SU-DHL-6 (cell line): ENCODE measurements around the gene RTF2.

Experiments
- EZH2phosphoT487 ChIP-seq: fragments of 200-600 bp; sonication (generic), shearing (Covaris generic); conservative IDR thresholded peaks from 2 replicates; pipeline ENCODE4 v1.6.1; 2018; ENCODE audit warnings: mild to moderate bottlenecking, antibody characterized with exemption, low read length, moderate library complexity, mixed read lengths
- TF ChIP-seq, protein P1 (sequence below): fragments of 200-600 bp; sonication (generic); IDR thresholded peaks from one replicate; pipeline ENCODE4 v1.5.1; 2017; ENCODE audit warnings: antibody characterized with exemption, mild to moderate bottlenecking, low read length, moderate library complexity; ENCODE audit not compliant: insufficient read depth, poor library complexity, severe bottlenecking

DNA sequence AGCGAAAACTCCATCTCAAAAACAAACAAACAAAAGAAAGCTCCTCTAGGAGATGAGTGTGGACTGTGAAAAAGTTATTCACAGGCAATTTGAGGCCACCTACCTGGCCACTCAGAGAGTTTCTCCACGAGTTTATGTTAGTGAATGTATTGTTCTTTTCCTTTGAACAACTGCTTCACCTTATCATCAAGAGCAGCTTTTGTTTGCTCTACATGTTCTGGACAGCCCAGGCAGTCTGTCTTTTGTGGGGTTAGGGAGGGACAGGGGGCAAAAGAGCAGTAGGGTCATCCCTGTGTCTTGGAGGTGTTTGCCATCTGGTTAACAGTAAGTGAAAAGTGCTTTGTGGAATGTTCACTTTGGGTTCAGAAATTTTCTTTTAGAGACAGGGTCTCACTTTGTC, 48.4 kb upstream of the RTF2 start:
- TF ChIP-seq, protein P1, sequence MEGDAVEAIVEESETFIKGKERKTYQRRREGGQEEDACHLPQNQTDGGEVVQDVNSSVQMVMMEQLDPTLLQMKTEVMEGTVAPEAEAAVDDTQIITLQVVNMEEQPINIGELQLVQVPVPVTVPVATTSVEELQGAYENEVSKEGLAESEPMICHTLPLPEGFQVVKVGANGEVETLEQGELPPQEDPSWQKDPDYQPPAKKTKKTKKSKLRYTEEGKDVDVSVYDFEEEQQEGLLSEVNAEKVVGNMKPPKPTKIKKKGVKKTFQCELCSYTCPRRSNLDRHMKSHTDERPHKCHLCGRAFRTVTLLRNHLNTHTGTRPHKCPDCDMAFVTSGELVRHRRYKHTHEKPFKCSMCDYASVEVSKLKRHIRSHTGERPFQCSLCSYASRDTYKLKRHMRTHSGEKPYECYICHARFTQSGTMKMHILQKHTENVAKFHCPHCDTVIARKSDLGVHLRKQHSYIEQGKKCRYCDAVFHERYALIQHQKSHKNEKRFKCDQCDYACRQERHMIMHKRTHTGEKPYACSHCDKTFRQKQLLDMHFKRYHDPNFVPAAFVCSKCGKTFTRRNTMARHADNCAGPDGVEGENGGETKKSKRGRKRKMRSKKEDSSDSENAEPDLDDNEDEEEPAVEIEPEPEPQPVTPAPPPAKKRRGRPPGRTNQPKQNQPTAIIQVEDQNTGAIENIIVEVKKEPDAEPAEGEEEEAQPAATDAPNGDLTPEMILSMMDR = no peak
- no peak for TF ChIP-seq EZH2phosphoT487
